GM13976 (cell line): Measurements from ENCODE around the gene ACTMAP.
"Not testable (repeated sequence)": the region's sequence is repeated elsewhere in the genome, so short reads cannot be mapped to it uniquely, and the experiment has no call there.

Source experiments
- DNase-seq: peaks from one replicate; pipeline ENCODE4 v3.0.0; 2012; ENCODE audit warnings: low spot score
- CTCF ChIP-seq: IDR thresholded peaks from 2 replicates; pipeline ENCODE4 v1.5.1; 2012; ENCODE audit warnings: borderline replicate concordance, mild to moderate bottlenecking; ENCODE audit not compliant: insufficient read depth; ENCODE audit errors: extremely low read depth, missing control alignments, control extremely low read depth
- in situ Hi-C: fragments of 300-500 bp; cut with MboI; formaldehyde crosslinking; loops from one replicate; pipeline ENCODE4 v1.12.0; 2022; ENCODE audit warnings: low sequenced_read_pairs, mixed read lengths, inconsistent platforms; ENCODE audit not compliant: unreplicated experiment

Gene ACTMAP

GRCh38 chr19:40739030-40739839 lies 11.0 kb downstream of the ACTMAP start:
- no peak for TF ChIP-seq CTCF
- no peak for DNase-seq
- in situ Hi-C loops = no loop called here

GRCh38 chr19:40737102-40737644 lies 13.1 kb downstream of the ACTMAP start:
- TF ChIP-seq CTCF = no peak
- no peak for DNase-seq
- in situ Hi-C loops = no loop called here

GRCh38 chr19:40736661-40737060 lies 13.6 kb downstream of the ACTMAP start:
- TF ChIP-seq CTCF = no peak
- no peak for DNase-seq
- in situ Hi-C loops = no loop called here

DNA sequence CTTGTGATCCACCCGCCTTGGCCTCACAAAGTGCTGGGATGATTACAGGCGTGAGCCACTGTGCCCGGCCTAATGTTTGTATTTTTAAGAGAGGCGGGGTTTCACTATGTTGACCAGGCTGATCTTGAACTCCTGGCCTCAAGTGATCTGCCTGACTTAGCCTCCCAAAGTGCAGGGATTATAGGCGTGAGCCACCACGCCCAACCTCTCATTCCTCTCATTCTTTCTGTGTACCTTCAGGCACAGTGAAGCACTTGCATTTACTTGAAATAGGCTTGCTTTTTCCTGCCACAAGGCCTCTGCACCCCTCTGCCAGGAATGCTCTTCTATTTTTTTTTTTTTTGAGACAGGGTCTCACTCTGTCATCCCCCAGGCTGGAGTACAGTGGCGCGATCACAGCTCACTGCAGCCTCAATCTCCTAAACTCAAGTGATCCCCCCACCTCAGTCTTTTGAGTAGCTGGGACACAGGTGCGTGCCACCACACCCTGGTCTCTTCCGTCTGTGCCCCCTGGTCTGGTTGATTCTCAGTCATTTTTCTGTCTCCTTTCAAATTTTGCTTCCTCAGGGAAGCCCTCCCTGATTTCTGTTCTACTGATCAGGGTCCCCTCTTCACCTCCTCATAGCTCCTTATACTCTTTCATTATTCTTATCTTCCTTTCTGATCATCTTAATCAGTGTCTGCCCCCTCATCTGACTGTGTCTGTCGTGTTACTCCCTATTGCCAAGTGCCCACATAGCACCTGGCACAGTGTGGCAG lies 15.1 kb downstream of the ACTMAP start:
- in situ Hi-C loops = no loop called here
- no peak for DNase-seq
- no peak for TF ChIP-seq CTCF

DNA sequence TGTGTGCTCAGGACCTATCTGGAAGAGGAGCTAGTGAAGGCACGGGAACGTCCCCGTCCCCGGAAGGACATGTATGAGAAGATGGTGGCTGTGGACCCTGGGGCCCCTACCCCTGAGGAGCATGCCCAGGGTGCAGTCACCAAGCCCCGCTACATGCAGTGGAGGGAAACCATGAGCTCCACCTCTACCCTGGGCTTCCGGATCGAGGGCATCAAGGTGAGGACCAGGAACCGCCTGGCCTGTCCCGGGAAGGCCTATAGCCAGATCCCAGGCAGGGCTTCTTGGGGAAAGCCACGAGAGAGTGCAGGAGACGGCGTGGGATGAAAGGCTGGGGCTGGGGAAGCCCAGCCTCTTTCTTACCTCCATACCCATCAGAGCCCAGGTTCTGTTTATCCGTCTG lies 17.1 kb downstream of the ACTMAP start:
- TF ChIP-seq CTCF = no peak
- DNase-seq = no peak
- in situ Hi-C loops = no loop called here

DNA sequence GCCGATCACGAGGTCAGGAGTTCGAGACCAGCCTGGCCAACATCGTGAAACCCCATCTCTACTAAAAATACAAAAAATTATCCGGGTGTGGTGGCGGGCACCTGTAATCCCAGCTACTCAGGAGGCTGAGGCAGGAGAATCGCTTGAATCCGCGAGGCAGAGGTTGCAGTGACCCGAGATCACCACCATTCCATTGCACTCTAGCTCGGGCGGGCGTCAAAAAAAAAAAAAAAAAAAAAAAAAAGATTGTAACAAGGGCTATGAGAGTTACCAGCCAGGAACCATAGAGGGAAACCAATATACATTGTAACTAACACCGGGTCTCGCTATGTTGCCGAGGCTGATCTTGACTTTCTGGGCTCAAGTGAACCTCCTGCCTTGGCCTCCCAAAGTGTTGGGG lies 18.0 kb downstream of the ACTMAP start:
- in situ Hi-C loops, DNase-seq: not testable (repeated sequence)

GRCh38 chr19:40730065-40730464 lies 20.2 kb downstream of the ACTMAP start:
- in situ Hi-C loops, DNase-seq: not testable (repeated sequence)
